Gastroesophageal sphincter (tissue), 3 donors: ENCODE measurements around the gene JARID2.

Experiments used
- CTCF ChIP-seq, 4 experiments: fragments of 200-600 bp in 2 of 4; fragments of 450-650 bp in 2 of 4; sonication (generic) in 1 of 4; IDR thresholded peaks; one replicate each; pipeline ENCODE4 v1.5.1; 2017 to 2019; ENCODE audit warnings: antibody characterized with exemption in 4 of 4, mild to moderate bottlenecking in 2 of 4, moderate library complexity in 2 of 4
- POLR2A ChIP-seq, 2 donors: fragments of 450-650 bp; IDR thresholded peaks; one replicate each; pipeline ENCODE4 v1.6.1; 2017; ENCODE audit warnings: antibody characterized with exemption in 2 of 2, mild to moderate bottlenecking in 2 of 2, moderate library complexity in 1 of 2
- POLR2AphosphoS5 ChIP-seq: sonication (generic); formaldehyde crosslinking; IDR thresholded peaks from one replicate; pipeline ENCODE4 v1.6.1; 2017; ENCODE audit warnings: antibody characterized with exemption

GRCh38 chr6:15499591-15499990, 253.7 kb downstream of the JARID2 start:
- TF ChIP-seq CTCF (IDR thresholded peaks at IDR 0.05) (no peak), POLR2A (IDR thresholded peaks at IDR 0.05) (no peak), POLR2AphosphoS5 (no peak)
